ENCODE results near the gene RUVBL1.

RUVBL1 gene

DNA sequence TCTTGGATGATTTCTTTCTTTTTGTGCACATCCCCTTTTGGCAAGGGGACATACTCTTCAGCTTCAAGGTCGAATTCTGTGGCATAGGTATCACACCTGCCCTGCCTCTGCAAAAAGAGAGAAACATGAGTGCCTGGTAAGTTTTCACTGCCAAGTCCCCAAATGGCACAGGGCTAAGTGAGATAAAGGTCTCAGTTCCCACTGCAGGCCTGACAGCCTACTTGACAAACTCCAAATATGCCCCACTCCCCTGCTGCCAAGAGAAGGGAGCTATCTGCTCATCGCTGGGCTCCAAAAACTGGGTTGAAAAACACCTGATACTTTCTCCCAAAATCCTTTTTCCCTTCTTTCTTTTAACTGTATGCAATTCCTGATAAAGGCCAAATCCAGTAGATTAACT lies 23.0 kb downstream of the RUVBL1 start:
- H3K4me3 ChIP-seq (ENCODE audit: control insufficient read depth, low read depth, low read length): no peak overlapping the region
- TF ChIP-seq, protein P1, sequence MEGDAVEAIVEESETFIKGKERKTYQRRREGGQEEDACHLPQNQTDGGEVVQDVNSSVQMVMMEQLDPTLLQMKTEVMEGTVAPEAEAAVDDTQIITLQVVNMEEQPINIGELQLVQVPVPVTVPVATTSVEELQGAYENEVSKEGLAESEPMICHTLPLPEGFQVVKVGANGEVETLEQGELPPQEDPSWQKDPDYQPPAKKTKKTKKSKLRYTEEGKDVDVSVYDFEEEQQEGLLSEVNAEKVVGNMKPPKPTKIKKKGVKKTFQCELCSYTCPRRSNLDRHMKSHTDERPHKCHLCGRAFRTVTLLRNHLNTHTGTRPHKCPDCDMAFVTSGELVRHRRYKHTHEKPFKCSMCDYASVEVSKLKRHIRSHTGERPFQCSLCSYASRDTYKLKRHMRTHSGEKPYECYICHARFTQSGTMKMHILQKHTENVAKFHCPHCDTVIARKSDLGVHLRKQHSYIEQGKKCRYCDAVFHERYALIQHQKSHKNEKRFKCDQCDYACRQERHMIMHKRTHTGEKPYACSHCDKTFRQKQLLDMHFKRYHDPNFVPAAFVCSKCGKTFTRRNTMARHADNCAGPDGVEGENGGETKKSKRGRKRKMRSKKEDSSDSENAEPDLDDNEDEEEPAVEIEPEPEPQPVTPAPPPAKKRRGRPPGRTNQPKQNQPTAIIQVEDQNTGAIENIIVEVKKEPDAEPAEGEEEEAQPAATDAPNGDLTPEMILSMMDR (IDR thresholded peaks at IDR 0.05; ENCODE audit: control insufficient read depth, insufficient read depth, low read depth, low read length, missing control alignments): no peak
- DNase-seq (ENCODE audit: low read depth): no peak

DNA sequence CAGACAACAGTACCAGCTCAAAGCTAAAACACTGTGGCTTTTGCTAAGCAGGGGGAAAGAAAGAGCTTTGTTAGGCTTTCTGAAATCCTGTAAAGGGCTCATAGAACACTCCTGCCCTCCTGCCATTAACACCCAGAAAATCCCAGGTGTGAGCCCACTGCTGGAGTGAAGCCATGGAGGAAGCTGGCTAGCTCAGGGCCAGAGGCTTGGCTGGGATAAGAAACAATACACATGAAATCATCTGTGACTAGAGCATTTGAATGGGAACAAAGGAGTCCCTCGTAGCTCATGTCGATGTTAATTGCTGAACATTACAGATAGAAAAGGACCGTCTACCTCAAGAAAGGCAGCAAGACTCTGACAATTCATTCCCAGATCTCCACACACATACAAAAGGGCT lies 23.5 kb downstream of the RUVBL1 start:
- TF ChIP-seq, protein P1 (IDR thresholded peaks at IDR 0.05; ENCODE audit: control insufficient read depth, insufficient read depth, low read depth, low read length, missing control alignments): no peak
- DNase-seq (ENCODE audit: low read depth): no peak

DNA sequence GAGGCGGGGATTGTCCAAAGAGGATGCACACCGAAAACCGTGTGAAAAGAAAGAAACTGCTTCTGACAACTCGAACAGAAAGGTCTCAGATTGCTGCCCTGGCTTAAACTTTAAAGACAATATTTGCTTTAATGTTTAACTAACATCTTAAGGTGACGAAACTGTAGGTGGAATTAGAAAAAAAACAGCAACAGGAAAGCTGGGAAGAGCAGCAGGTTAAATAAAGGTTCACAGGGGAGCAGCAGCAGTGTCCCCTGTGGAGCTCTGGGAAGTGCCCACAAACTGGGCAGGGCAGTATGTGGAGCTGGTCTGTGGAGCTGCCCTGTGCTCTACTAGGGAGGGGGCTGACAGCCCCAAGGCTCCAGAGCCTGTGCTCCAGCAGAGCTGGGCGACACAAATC lies 25.4 kb downstream of the RUVBL1 start:
- TF ChIP-seq, protein P1 (IDR thresholded peaks at IDR 0.05; ENCODE audit: control insufficient read depth, insufficient read depth, low read depth, low read length, missing control alignments): no peak
- no peak overlapping the region for H3K4me3 ChIP-seq (ENCODE audit: control insufficient read depth, low read depth, low read length)
- no peak for DNase-seq (ENCODE audit: low read depth)

More for the DNA sequence above, 23.5 kb downstream of the RUVBL1 start:
- no peak overlapping the region for H3K4me3 ChIP-seq (ENCODE audit: control insufficient read depth, low read depth, low read length)

DNA sequence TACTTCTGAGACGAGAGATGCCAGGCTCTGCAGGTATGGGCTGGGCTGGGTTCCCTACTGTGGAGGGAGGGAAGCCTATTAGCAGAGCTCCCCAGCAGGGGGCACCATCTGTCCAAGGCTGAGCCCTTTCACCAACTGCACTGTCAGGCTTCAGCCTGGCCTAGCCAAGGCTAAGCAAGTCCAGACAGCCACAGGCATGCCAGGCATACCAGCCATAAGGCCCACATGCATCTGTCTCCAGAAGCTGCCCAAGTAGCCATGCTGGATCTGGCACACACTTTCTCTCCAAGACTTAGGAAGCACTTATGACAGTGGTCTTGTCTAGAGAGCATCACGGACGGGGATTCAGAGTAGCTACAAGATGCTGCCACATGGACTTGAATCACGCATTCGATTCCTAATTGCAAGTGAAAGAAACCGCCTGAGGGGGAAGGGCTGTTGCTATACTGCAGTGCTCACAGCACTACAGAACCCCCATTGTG lies 28.3 kb downstream of the RUVBL1 start:
- H3K4me3 ChIP-seq (ENCODE audit: control insufficient read depth, low read depth, low read length): no peak overlapping the region
- peak; percentile 74 for DNase-seq (ENCODE audit: low read depth)
- TF ChIP-seq, protein P1 (IDR thresholded peaks at IDR 0.05; ENCODE audit: control insufficient read depth, insufficient read depth, low read depth, low read length, missing control alignments): peak; percentile 94

DNA sequence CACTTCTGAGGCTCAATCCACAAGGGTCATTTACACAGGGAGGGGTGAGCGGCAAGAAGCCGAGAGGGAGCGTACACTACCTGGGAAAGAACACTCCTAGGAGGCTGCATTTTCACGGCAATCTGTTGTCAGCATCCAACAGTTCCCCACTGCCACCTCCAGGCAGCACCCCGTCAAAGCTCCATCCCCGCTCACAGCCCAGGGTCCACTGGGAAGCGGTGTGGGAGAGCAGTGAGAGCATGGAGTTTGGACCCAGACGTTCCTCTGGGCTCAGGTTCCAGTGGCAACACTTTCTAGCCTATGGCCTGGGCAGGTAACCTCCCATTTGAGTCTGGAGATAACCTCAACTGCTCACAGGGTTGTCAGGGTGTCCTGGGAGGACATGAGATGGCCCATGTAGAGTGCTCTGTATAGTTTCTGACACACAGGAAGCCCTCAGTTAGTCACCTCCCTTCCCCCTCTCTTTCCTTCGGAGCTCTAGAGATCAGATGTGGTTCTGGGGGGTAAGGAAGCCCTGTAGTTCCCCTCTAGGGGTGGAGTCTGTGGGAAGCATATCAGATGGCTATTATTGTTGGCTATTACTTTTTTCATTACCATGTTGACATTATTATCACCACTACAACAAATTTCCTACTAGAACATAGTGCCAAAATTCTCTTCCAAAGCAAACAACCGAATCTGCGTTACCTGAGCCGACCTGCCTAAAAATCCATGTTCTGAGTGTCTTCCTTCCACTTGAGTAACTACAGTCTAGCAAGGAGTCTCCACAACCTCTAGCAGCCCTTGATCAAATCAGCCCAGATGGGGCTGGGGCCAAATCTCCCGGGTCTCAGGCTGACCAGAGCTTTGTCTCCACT lies 29.1 kb downstream of the RUVBL1 start:
- DNase-seq (ENCODE audit: low read depth): no peak
- no peak overlapping the region for H3K4me3 ChIP-seq (ENCODE audit: control insufficient read depth, low read depth, low read length)
- TF ChIP-seq, protein P1 (IDR thresholded peaks at IDR 0.05; ENCODE audit: control insufficient read depth, insufficient read depth, low read depth, low read length, missing control alignments): no peak

DNA sequence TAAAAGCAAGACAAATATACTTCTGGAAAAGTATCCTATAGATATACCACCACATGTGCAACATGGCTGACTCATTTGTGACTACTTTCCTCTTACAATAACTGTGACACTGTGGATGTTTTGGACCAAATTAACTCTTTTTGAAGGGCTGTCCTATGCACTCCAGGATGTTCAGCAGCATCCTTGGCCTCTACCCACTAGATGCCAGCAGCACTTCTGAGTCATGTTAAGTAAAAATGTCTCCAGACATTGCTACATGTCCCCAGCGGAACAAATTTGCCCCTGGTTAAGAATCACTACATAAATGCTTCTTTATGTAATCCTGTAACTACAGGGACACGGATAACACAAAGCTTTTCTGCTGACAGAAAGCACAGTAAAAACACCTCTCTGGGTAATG lies 32.0 kb downstream of the RUVBL1 start:
- DNase-seq (ENCODE audit: low read depth): no peak
- TF ChIP-seq, protein P1 (IDR thresholded peaks at IDR 0.05; ENCODE audit: control insufficient read depth, insufficient read depth, low read depth, low read length, missing control alignments): no peak

More for the DNA sequence above, 32.0 kb downstream of the RUVBL1 start:
- H3K4me3 ChIP-seq (ENCODE audit: control insufficient read depth, low read depth, low read length): no peak overlapping the region
